GM21717 (cell line): ENCODE measurements around the gene KDM7A.
"Not testable (repeated sequence)": the region's sequence is repeated elsewhere in the genome, so short reads cannot be mapped to it uniquely, and the experiment has no call there.

Experiments used
- ATAC-seq: cut with Tn5 transposase; IDR thresholded peaks from one replicate; pipeline ENCODE4 v1.9.1; 2021; ENCODE audit warnings: mild to moderate bottlenecking, moderate library complexity; ENCODE audit not compliant: unreplicated experiment

KDM7A gene

GRCh38 chr7:140203556-140203955 is 26.8 kb upstream of the KDM7A start:
- ATAC-seq = no peak

- not testable (repeated sequence) for ATAC-seq
These were observed 26.2 kb upstream of the KDM7A start for GRCh38 chr7:140202942-140203341.

DNA sequence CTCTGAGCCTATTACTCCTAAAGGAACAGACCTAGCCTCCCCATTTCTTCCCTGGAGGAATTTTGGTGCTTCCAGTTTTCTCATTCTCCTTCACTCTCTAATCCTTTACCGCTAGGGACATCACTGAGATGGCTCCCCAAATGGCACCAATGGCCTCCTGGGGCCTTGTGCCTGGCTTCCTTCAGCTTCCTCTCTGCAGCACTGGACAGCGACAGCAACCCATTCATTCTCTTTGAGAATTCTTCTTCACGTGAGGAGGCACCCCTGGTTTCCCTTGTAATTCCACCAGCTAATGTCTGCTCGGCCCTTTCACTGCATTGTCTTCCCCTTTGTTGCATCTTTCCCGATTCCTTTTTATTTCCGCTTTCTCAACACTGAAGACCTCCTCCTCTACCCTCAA is 24.6 kb upstream of the KDM7A start:
- no peak for ATAC-seq

DNA sequence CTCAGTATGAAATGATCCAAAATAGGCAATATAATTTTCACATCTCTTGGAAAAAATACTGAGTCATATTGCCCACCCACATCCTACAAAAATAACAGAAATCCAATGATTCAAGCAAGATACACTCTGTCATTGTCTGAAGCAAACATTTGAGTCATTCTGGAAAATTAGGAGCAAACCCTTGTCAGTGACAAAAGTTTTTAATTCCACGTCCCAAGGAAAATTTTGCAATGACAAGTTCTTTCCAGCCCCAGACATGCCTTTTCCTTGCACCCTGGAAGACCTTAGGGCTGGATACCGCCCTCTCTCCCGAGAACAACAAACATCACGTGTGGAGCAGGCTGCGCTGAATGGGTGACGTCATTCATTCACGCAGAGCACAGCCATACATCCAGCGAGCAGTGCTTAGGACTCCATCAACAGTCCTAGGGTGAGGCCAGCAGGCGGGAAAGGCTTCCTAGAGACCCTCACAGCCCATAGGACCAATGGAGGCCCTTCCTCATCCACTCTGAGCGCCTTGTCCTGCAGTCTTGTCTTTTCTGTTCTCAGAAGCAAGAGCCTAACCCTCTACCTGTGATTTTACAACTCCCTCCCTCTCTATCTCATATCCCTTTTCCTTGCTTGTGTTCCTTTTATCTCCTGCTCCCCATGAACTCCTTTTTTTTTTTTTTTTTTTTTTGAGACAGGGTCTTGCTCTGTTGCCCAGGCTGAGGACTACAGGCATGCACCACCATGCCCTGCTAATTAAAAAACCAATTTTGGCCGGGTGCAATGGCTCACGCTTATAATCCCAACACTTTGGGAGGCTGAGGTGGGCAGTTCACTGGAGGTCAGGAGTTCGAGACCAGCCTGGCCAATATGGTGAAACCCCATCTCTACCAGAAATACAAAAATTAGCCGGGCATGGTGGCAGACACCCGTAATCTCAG is 23.5 kb upstream of the KDM7A start:
- no peak for ATAC-seq

- no peak for ATAC-seq
These were observed 21.2 kb upstream of the KDM7A start for GRCh38 chr7:140197938-140198337.

- no peak for ATAC-seq
These were observed 20.6 kb upstream of the KDM7A start for GRCh38 chr7:140197218-140197890.

GRCh38 chr7:140196361-140197217 is 19.8 kb upstream of the KDM7A start:
- ATAC-seq = no peak

DNA sequence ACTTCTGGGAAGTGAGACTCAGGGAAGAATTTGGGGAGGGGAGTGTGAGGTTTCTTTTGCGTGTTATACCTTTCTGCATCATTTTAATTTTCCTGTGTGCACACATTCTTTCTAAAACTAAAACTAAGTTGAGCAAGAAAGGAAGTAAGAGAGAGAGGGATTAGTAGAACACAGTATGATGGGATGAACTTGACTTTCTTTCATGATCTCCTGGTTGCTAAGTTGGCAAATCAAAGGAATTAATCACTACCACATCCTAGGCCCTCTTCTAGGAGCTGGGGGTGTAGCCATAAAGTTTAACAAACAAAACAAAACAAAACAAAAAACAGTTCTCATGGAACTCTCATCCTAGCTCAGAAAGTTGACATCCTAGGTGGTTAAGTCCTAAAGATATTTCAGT is 19.1 kb upstream of the KDM7A start:
- ATAC-seq = no peak

DNA sequence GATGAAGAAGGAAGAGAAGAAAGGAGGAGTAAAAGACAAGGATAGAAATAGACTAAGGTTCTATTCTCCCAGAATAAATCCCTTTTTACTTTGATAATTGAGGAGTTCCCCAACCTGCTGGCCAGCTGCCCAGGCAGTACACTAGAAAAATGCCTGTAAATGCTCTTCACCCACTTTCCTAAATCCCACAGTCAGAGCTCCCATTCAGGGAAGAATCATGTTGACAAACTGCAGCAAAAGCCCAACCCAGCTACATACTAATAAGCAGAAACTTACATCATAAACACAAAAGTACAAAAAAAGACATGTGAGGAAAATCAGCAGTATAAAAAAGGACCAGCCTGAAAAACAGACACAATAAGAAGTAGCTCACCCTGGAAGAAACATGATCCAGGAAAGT is 15.8 kb upstream of the KDM7A start:
- ATAC-seq = no peak

- ATAC-seq = no peak
These were observed 15.4 kb upstream of the KDM7A start for GRCh38 chr7:140192176-140192575.

DNA sequence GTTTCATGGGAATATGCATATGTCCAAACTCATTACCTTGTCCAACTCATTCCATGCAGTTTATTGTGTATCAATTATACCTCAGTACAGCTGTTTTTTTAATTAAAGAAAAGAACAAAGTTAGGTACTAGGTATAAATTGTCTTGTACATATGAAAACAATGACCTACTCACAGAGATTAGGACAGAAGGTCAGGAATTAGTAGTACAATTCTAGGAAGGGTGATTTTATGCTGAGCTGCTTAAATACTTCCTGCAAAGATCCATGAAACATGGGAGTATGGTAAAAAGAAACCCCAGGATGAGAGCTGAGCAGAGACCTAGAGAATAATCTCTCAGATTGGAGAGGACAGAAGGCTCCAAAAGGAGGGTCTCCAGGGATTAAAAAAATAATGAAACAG is 13.8 kb upstream of the KDM7A start:
- ATAC-seq = no peak

DNA sequence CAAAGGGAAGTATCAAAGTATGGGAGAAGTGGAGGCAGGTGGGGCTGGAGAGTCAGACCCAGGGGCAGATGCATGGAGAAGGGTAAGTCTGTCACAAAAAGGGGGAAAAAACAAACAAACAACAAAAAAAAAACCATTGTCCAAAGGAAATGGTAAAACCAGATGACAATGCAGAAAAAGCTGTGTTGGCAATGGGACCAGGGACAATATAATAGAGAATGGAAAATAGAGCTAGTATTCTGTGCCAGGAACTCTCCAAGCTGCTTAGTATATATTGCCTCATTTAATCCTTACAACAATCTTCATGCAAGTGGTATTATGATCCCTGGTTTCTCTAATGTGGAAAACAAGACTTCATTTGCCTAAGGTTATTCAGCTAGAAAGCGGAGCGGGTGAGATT is 13.1 kb upstream of the KDM7A start:
- ATAC-seq = no peak

- ATAC-seq = no peak
These were observed 6.1 kb upstream of the KDM7A start for GRCh38 chr7:140182917-140183316.

DNA sequence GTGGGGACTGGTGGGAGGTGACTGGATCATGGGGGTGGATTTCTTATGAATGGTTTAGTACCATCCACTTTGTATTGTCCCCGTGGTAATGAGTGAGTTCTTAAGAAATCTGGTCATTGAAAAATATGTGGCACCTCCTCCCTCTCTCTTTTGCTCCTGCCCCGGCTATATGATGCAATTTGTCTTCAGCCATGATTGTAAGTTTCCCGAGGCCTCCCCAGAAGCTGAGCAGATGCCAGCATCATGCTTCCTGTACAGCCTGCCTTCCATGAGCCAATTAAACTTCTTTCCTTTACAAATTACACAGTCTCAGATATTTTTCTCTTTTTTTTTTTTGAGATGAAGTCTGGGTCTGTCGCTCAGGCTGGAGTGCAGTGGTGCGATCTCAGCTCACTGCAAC is 2.6 kb upstream of the KDM7A start:
- no peak for ATAC-seq

DNA sequence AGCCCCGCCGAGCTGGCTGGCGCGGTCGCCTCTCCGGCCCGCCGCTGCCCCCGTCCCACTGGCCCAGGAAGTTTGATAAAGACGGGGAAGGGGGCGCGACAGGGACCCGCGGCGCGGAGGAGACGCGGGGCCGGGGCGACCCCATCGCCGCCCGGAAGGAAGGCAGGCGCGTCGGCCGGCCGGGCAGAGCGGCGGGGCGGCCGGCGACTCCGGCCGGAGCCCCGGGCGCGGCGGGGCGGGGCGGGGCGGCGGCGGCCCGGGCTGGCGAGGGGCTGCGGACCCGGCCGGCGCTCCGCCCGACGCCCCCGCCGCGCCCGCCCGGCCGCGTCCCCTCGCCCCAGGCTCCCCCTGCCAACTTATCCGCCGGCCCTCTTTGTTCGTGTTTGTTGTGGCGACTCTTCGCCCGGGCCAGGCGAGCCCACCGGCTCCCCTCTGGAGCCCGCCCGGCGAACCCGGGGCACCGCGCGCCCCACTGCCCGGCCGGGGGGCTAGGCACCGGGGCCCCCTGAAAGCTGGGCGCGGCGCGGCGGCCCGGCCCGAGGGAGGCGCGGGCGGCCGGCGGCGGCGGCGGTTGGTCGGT is 571 bp downstream of the KDM7A start:
- peak; percentile 5 for ATAC-seq

DNA sequence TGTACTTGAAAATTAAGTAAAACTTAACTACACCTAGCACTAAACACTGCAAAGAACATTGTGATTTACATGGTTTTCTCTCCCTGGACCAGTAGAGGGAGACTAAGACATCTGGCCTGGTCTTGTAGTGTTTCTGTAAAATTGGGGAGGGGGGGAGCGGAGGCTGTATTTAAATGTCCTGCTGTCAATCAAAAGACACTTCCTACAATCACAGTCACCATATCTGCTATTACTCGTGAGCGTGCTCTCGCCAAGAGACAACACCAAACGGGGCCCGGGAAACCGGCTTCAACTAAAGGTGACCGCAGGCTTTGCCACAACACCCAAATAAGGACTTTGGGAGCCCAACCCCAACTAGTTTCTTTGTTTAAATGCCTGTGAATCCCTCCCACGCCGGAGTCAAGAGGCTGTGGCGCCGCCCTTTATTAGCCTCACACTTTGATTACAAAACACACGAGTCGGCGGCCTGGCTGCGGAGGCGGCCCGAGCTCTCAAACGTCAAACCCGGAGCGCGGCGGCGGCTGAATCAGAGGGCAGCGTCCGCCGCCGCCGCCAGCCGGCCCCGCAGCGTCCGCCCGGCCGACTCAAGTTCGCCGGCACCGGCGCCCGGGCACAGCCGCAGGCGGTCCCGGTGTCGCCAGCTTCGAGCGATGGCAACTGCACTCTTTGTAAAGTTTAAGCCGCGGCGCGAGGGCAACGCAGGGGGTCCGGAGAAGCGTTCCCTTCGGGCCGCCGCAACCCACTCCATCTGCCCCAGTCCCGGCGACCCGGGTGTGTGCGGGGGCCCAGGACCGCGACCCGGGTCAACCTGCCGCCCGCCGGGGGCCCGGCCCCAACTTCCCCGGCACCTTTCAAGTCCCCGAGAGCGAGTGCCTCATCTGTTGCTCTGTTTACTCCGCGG is 1.3 kb downstream of the KDM7A start:
- ATAC-seq = peak; percentile 56

GRCh38 chr7:140174217-140174616 is 2.6 kb downstream of the KDM7A start:
- ATAC-seq = no peak

- no peak for ATAC-seq
These were observed 6.4 kb downstream of the KDM7A start for GRCh38 chr7:140170375-140170774.

GRCh38 chr7:140168816-140169215 is 8.0 kb downstream of the KDM7A start:
- no peak for ATAC-seq

GRCh38 chr7:140165422-140165821 is 11.4 kb downstream of the KDM7A start:
- ATAC-seq = no peak
